ENCODE data around the gene MKLN1. TPM values are rescaled to one million over a fixed set of nuclear protein-coding genes. Genes with fewer than 3 reads are reported as not detected.

Gene MKLN1
- total RNA-seq, 1 experiment from 2014 or later, result 61.1 TPM

DNA sequence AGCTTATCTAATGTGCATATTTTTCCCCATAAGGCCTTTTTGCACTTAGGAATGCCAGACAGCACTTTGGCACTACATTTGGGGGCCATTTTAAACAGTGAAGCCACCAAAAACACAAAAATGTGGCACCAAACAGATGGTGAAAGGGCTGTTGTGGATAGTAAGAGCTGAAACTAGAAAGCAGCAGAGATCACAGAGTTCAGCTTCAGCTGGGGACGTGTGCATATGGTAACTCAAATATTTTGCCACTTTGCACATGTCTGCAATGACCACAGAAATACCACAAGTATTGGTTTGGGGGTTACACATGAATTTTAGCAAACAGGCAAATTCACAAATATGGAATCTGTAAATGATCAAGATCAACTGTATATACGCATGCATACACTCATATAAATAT lies 155.9 kb downstream of the MKLN1 start:
- Histone ChIP-seq H3K27me3 (ENCODE audit: insufficient read depth, low read depth) (no peaks in the 10 kb centered on the region), H2AFZ (no peak overlapping the region), H3K9me2 (ENCODE audit: insufficient read depth) (no peaks in the 10 kb centered on the region), H3K9me3 (ENCODE audit: insufficient read depth, low read depth) (no peaks in the 10 kb centered on the region; the same call in 1 of the 2 replicates), H3F3A (ENCODE audit: insufficient read depth, low read depth) (peaks cover 11% of the 10 kb centered on the region; the same call in 1 of the 2 replicates), H3K79me2 (ENCODE audit: low read depth) (no peaks in the 10 kb centered on the region), H4K20me1 (ENCODE audit: insufficient read depth) (no peaks in the 10 kb centered on the region), H3K4me3 (no peak overlapping the region), H3K4me2 (no peak overlapping the region), H3K36me3 (ENCODE audit: low read depth) (peaks cover 15% of the 10 kb centered on the region; the same call in 1 of the 2 replicates), H3K27ac (no peak overlapping the region), H3K4me1 (replicated peaks; ENCODE audit: insufficient read depth) (no peaks in the 10 kb centered on the region)
- DNase-seq, result no peak
- intact Hi-C loops (cut with micrococcal nuclease; ENCODE audit: unreplicated experiment), result no loop called here
- BruUV-seq (replicated peaks), result no TSS peak
- TF ChIP-seq, protein P1, sequence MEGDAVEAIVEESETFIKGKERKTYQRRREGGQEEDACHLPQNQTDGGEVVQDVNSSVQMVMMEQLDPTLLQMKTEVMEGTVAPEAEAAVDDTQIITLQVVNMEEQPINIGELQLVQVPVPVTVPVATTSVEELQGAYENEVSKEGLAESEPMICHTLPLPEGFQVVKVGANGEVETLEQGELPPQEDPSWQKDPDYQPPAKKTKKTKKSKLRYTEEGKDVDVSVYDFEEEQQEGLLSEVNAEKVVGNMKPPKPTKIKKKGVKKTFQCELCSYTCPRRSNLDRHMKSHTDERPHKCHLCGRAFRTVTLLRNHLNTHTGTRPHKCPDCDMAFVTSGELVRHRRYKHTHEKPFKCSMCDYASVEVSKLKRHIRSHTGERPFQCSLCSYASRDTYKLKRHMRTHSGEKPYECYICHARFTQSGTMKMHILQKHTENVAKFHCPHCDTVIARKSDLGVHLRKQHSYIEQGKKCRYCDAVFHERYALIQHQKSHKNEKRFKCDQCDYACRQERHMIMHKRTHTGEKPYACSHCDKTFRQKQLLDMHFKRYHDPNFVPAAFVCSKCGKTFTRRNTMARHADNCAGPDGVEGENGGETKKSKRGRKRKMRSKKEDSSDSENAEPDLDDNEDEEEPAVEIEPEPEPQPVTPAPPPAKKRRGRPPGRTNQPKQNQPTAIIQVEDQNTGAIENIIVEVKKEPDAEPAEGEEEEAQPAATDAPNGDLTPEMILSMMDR (conservative IDR thresholded peaks at IDR 0.05), result no peak
- TF ChIP-seq EZH2 (IDR thresholded peaks at IDR 0.05; ENCODE audit: low read depth), result no peak
- ChIA-PET CTCF (interaction anchor here (0.6 kb wide), 1 partner anchor 633 kb away, joined by 4 read pairs; no protein-coding TSS in a partner anchor), POLR2A (ENCODE audit: unreplicated experiment) (no interaction called here)

DNA sequence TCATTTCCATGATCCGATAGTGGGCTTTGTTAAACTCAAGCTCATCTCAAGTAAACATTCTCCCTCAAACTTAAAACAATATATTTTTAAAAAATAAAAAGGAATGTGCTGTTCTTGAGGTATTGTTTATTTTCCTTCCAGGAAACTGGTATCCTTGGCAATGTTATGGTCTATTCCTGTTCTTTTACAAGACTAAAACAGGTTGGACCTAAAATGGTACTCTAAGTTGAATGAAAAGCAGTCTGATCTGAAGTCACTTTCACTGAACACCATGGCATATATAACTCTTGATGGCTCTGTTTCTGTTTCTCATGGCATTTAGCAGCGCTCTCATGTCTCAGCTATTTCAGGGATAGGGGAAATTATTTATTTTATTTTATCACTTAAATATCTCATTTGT lies 158.7 kb downstream of the MKLN1 start:
- DNase-seq, result no peak
- Histone ChIP-seq H3K4me1 (replicated peaks; ENCODE audit: insufficient read depth) (no peaks in the 10 kb centered on the region), H3K9me2 (ENCODE audit: insufficient read depth) (no peaks in the 10 kb centered on the region), H3K27ac (no peak overlapping the region), H3F3A (ENCODE audit: insufficient read depth, low read depth) (peaks cover 13% of the 10 kb centered on the region; the same call in 1 of the 2 replicates), H3K27me3 (ENCODE audit: insufficient read depth, low read depth) (no peaks in the 10 kb centered on the region), H4K20me1 (ENCODE audit: insufficient read depth) (no peaks in the 10 kb centered on the region; the same call in 1 of the 2 replicates), H3K36me3 (ENCODE audit: low read depth) (peaks cover 19% of the 10 kb centered on the region; the same call in 1 of the 2 replicates), H3K9me3 (ENCODE audit: insufficient read depth, low read depth) (no peaks in the 10 kb centered on the region; the same call in 1 of the 2 replicates), H2AFZ (no peak overlapping the region), H3K4me2 (no peak overlapping the region), H3K4me3 (no peak overlapping the region), H3K79me2 (ENCODE audit: low read depth) (no peaks in the 10 kb centered on the region)
- CTCF ChIA-PET, result no interaction called here
- BruUV-seq (replicated peaks), result no TSS peak
- TF ChIP-seq EZH2 (IDR thresholded peaks at IDR 0.05; ENCODE audit: low read depth), result no peak
- TF ChIP-seq, protein P1 (conservative IDR thresholded peaks at IDR 0.05), result no peak
- POLR2A ChIA-PET (ENCODE audit: unreplicated experiment), result no interaction called here
- intact Hi-C loops (cut with micrococcal nuclease; ENCODE audit: unreplicated experiment), result no loop called here

DNA sequence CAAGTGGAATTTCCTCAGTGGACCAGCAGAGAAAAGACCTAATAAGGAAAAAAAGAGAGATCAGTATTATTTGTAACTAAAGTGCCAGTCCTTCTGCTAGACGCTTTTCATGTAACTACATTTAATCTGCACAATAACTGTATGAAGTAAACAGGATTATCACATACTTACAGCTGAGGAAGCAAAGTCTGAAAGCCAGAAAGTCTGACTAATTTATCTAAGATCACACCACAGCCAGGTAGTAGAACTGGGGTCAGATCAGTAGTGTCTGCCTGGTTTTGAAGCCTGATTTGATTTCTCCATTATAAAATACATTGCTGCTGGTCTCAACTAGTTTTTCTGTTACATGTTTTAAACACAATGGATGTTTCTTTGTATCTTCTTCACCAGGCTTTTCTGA lies 159.5 kb downstream of the MKLN1 start:
- H3K9me2 ChIP-seq (ENCODE audit: insufficient read depth), result no peaks in the 10 kb centered on the region
- no peak overlapping the region for H3K27ac ChIP-seq
- H3F3A ChIP-seq (ENCODE audit: insufficient read depth, low read depth), result peaks cover 13% of the 10 kb centered on the region; the same call in 1 of the 2 replicates
- ChIA-PET CTCF (no interaction called here), POLR2A (ENCODE audit: unreplicated experiment) (no interaction called here)
- peaks cover 19% of the 10 kb centered on the region; the same call in 1 of the 2 replicates for H3K36me3 ChIP-seq (ENCODE audit: low read depth)
- DNase-seq, result no peak
- no peak overlapping the region for H2AFZ ChIP-seq
- no peaks in the 10 kb centered on the region for H3K4me1 ChIP-seq (replicated peaks; ENCODE audit: insufficient read depth)
- no peaks in the 10 kb centered on the region for H3K79me2 ChIP-seq (ENCODE audit: low read depth)
- no peaks in the 10 kb centered on the region; the same call in 1 of the 2 replicates for H4K20me1 ChIP-seq (ENCODE audit: insufficient read depth)
- intact Hi-C loops (cut with micrococcal nuclease; ENCODE audit: unreplicated experiment), result no loop called here
- no peaks in the 10 kb centered on the region for H3K27me3 ChIP-seq (ENCODE audit: insufficient read depth, low read depth)
- H3K4me2 ChIP-seq, result no peak overlapping the region
- H3K4me3 ChIP-seq, result no peak overlapping the region
- no peak for TF ChIP-seq EZH2 (IDR thresholded peaks at IDR 0.05; ENCODE audit: low read depth)
- TF ChIP-seq, protein P1 (conservative IDR thresholded peaks at IDR 0.05), result no peak
- no peaks in the 10 kb centered on the region; the same call in 1 of the 2 replicates for H3K9me3 ChIP-seq (ENCODE audit: insufficient read depth, low read depth)
- no TSS peak for BruUV-seq (replicated peaks)
